NCI-H2196 treated with DMSO at 0.1 percent for 48 hours (cell line): ENCODE data around the gene NIP7.
"Not testable (repeated sequence)": the region's sequence is repeated elsewhere in the genome, so short reads cannot be mapped to it uniquely, and the experiment has no call there.

Experiments
- DNase-seq: peaks from one replicate; lab custom pipeline; 2025; ENCODE audit not compliant: unreplicated experiment; lab: John Stamatoyannopoulos, UW

The NIP7 gene

GRCh38 chr16:69340095-69340644, 598 bp downstream of the NIP7 start:
- no peak for DNase-seq

- DNase-seq = no peak
Measured at GRCh38 chr16:69344171-69344570, 4.6 kb downstream of the NIP7 start.

- DNase-seq = no peak
Measured at GRCh38 chr16:69345923-69346322, 6.4 kb downstream of the NIP7 start.

- DNase-seq = no peak
Measured at GRCh38 chr16:69346683-69347082, 7.1 kb downstream of the NIP7 start.

GRCh38 chr16:69348222-69348621, 8.7 kb downstream of the NIP7 start:
- no peak for DNase-seq

- DNase-seq = no peak
Measured at GRCh38 chr16:69349536-69349935, 10.0 kb downstream of the NIP7 start.

GRCh38 chr16:69350536-69351133, 11.1 kb downstream of the NIP7 start:
- no peak for DNase-seq

- DNase-seq = no peak
Measured at GRCh38 chr16:69351309-69352027, 11.9 kb downstream of the NIP7 start, which contains the start of gene TMED6. TSS of gene TMED6 (minus strand) at chr16:69351786. CDS start at chr16:69351753, 33 bp downstream.

- not testable (repeated sequence) for DNase-seq
Measured at GRCh38 chr16:69360070-69360469, 20.5 kb downstream of the NIP7 start.

GRCh38 chr16:69363281-69363717, 23.7 kb downstream of the NIP7 start:
- no peak for DNase-seq

- DNase-seq = no peak
Measured at GRCh38 chr16:69364088-69364487, 24.5 kb downstream of the NIP7 start.

GRCh38 chr16:69365901-69366300, 26.3 kb downstream of the NIP7 start:
- no peak for DNase-seq

- DNase-seq = no peak
Measured at GRCh38 chr16:69366431-69366830, 26.9 kb downstream of the NIP7 start.

GRCh38 chr16:69367980-69368379, 28.4 kb downstream of the NIP7 start:
- DNase-seq = no peak

- DNase-seq = no peak
Measured at GRCh38 chr16:69368866-69369265, 29.3 kb downstream of the NIP7 start.

- no peak for DNase-seq
Measured at GRCh38 chr16:69371564-69371963, 32.0 kb downstream of the NIP7 start.

- no peak for DNase-seq
Measured at GRCh38 chr16:69373019-69373418, 33.4 kb downstream of the NIP7 start.

- no peak for DNase-seq
Measured at GRCh38 chr16:69376393-69377059, 37.0 kb downstream of the NIP7 start.

- no peak for DNase-seq
Measured at GRCh38 chr16:69378036-69378435, 38.5 kb downstream of the NIP7 start.

GRCh38 chr16:69378760-69379159, 39.2 kb downstream of the NIP7 start:
- DNase-seq = no peak

GRCh38 chr16:69381231-69381630, 41.7 kb downstream of the NIP7 start:
- no peak for DNase-seq

- DNase-seq = no peak
Measured at GRCh38 chr16:69382421-69382820, 42.8 kb downstream of the NIP7 start.
